ENCODE data around the gene CACNA2D3.

DNA sequence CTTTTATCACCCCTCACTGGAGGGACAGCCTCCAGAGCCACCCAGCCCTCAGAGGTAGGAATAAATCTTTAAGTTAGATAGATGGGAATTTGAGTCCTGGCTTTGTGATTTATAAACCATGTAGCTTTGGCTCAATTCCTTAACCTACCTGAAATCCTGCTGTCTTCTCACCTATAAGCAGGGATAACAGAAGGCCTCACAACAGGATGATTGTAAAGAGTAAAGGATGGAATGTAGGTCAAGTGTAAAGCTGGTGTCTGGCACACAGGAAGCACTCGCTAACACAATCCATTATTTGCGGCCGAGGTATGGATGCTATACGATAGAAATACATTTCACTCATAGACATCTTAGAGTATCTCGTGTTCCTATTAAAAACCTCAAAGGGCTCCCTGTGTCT, 968.4 kb downstream of the CACNA2D3 start:
- no peak for TF ChIP-seq EZH2 (IDR thresholded peaks at IDR 0.05; ENCODE audit: insufficient read depth, poor library complexity, severe bottlenecking)
- no peak for TF ChIP-seq EZH2phosphoT487 (IDR thresholded peaks at IDR 0.05; ENCODE audit: insufficient read depth, low read depth)
